Activated T-helper 1 cell treated with anti-CD3 and anti-CD28 coated beads, Interleukin-12 subunit alpha, Interleukin-12 subunit beta, Interleukin-2, Interleukin-4 antibody, amounts not matched to agents 30 ng/mL and 10 ng/mL and 1 ng/mL, durations not matched to agents 14 hours and 24 hours and 36 hours (primary cell): ENCODE data around the gene ARHGAP10. TPM values are rescaled to one million over a fixed set of nuclear protein-coding genes. Genes with fewer than 3 reads are reported as not detected.
A peak's percentile ranks its signal among the peaks of the same experiment; 100 is the strongest.

ENCODE experiments used
- DNase-seq: peaks from one replicate; pipeline ENCODE4 v3.0.0; 2021; ENCODE audit warnings: low spot score
- H3K27ac Mint-ChIP-seq: one replicate; pipeline ENCODE4 v1.8.0; 2021; ENCODE audit warnings: mild to moderate bottlenecking, mixed read lengths
- H3K27me3 Mint-ChIP-seq: one replicate; pipeline ENCODE4 v1.8.0; 2022; ENCODE audit warnings: mild to moderate bottlenecking, moderate library complexity, mixed read lengths; ENCODE audit not compliant: insufficient read depth
- H3K36me3 Mint-ChIP-seq: one replicate; pipeline ENCODE4 v1.8.0; 2021; ENCODE audit warnings: low read depth, mixed read lengths
- H3K4me1 Mint-ChIP-seq: one replicate; pipeline ENCODE4 v1.8.0; 2021; ENCODE audit warnings: low read depth, mixed read lengths
- H3K4me3 Mint-ChIP-seq: one replicate; pipeline ENCODE4 v1.8.0; 2021; ENCODE audit warnings: mild to moderate bottlenecking, moderate library complexity, mixed read lengths
- H3K9me3 Mint-ChIP-seq: one replicate; pipeline ENCODE4 v1.8.0; 2021; ENCODE audit warnings: mixed read lengths
- intact Hi-C: fragments of 100-400 bp; cut with micrococcal nuclease; formaldehyde crosslinking; loops from one replicate; pipeline ENCODE4 v1.15.1; 2024
- total RNA-seq: library from RNA; stranded (reverse); gene quantifications from 2 replicates; pipeline ENCODE4 v1.2.3, GENCODE V29; 2022

Gene ARHGAP10
- total RNA-seq, 1 donor from 2014 or later = 7.4 TPM

DNA sequence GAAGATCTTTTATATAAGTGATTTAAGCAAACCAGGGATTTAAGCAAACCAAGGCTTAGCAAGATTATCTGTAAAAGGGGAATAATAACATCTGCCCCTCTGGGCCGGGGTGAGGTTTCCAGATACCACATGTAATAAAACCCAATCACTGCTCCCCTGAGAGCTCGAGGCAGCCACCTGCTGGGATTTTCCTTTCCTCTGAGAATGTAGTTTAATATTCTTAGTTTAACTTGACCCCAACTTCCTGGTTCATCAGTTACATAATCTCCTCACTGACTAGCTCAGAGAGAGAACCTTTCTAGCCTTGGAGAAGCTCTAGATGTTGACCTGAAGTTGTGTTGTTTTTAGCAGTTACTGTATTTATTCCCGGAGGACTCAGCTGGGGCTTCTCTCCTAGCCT lies 322.4 kb downstream of the ARHGAP10 start:
- Mint-ChIP-seq H3K9me3 (no peaks in the 10 kb centered on the region), H3K27ac (no peak overlapping the region), H3K27me3 (no peaks in the 10 kb centered on the region), H3K36me3 (peaks cover 1% of the 10 kb centered on the region), H3K4me3 (no peak overlapping the region), H3K4me1 (peaks cover 79% of the 10 kb centered on the region)
- intact Hi-C loops = loop anchor here (10.0 kb wide), 2 partner anchors 161 to 439 kb away; partner anchors contain the start of gene TMEM184C
- no peak for DNase-seq

DNA sequence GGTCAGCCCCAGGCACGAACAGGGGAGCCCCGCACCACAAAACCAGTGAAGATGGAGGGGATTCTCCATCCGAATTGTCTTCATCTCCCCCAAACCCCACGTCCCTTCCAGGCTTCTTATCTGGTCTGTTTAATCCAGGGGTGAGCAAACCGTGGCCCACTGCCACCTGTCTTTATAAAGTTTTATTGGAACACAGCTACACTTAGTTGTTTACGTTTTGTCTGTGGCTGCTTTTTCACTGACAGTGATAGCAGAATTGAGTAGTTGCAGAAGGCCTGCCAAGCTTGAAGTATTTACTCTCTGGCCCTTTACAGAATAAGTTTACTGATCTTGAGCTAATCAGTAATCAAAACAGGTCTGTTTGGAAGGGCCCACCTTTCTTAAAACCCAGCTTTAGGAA lies 324.0 kb downstream of the ARHGAP10 start:
- Mint-ChIP-seq H3K4me3 (no peak overlapping the region), H3K4me1 (peaks cover 91% of the 10 kb centered on the region), H3K9me3 (no peaks in the 10 kb centered on the region), H3K27ac (no peak overlapping the region), H3K27me3 (no peaks in the 10 kb centered on the region), H3K36me3 (peaks cover 1% of the 10 kb centered on the region)
- intact Hi-C loops = loop anchor here (10.0 kb wide), 2 partner anchors 159 to 441 kb away; partner anchors contain the start of gene TMEM184C
- no peak for DNase-seq

DNA sequence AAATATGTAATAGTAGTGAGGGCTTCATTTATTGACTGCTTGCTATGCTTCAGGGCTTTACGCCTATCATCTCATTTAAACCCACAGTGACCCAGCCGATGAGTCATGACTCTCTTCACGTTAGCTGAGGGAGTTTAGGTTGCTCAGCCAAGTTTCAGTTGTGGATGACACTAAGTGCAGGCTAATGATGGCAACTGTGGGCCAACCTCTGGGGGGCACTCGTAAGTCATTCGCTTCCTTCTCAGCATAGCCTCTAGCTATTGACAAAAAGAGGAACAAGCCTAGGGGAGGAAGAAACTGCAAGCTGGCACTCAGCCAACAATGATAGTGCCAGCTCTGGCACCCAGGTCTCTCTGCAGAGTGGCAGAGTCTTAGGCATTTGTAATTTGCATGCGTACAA lies 325.0 kb downstream of the ARHGAP10 start:
- no peaks in the 10 kb centered on the region for H3K27me3 Mint-ChIP-seq
- peaks cover 91% of the 10 kb centered on the region for H3K4me1 Mint-ChIP-seq
- H3K9me3 Mint-ChIP-seq = no peaks in the 10 kb centered on the region
- no peak overlapping the region for H3K4me3 Mint-ChIP-seq
- no peaks in the 10 kb centered on the region for H3K36me3 Mint-ChIP-seq
- no peak overlapping the region for H3K27ac Mint-ChIP-seq
- intact Hi-C loops = loop anchor here (10.0 kb wide), 2 partner anchors 158 to 442 kb away; partner anchors contain the start of gene TMEM184C
- peak; percentile 34 for DNase-seq

DNA sequence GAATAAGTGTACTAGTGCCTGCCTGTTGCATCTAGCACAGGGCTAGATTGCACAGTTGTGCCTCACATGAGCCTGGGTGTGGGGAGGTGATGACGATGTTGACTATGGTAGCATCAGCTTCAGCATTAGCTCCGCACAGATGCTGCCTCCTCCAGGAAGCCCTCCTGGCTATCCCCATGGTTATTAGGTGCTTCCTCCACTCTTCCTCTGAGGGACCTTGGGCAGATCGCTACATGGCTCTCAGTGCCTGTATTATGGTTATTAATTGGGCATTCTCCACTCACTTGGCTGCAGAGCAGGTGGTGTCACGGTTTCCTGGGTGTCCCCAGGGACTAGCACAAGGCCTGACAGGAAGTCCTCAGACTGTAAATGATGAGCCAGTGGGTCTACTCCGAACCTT lies 325.6 kb downstream of the ARHGAP10 start:
- Mint-ChIP-seq H3K9me3 (no peaks in the 10 kb centered on the region), H3K27ac (no peak overlapping the region), H3K4me3 (no peak overlapping the region), H3K27me3 (no peaks in the 10 kb centered on the region), H3K36me3 (no peaks in the 10 kb centered on the region), H3K4me1 (peaks cover 84% of the 10 kb centered on the region)
- no peak for DNase-seq
- intact Hi-C loops = loop anchor here (10.0 kb wide), 2 partner anchors 157 to 443 kb away; partner anchors contain the start of gene TMEM184C

DNA sequence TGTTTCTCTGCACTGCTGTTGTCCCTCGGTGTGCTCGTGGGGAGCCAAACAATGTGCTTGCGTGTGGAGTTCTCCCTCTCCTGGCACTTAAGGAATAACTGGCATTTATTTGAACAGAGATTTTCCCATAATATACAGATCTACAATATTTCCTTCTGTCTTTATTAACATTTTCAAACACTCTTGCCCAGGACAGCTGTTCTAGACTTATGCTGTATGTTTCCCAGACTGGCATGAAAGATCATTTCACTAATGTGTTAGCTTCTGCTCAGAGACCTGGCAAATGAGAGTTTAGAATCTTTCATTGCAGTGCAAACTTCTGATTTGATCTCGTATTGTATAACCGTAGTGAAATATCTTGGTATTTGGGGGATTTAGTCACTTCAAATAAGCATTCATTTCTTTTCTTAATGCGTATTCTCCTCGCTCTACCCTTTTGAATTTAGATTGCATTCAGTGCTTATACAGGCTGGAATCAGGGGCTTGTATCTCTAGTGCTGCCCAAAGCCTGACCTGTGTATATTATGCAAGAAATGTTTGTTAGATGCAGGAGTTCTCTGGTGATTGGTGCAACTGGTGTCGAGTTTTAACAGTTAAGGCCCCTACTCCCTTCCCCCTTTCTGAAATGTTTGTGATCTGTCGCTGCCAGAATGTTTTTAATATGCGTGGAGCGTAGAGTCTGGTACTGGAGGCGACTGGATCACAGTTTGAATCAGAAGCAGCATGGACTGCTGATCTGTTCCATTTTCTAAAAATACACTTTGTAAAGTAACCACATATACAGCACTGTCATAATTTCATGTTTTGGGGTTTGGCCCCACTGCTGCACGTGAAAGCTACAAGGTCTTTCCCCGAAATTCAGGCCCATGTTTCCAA lies 326.3 kb downstream of the ARHGAP10 start:
- Mint-ChIP-seq H3K27me3 (no peaks in the 10 kb centered on the region), H3K9me3 (no peaks in the 10 kb centered on the region), H3K4me1 (peaks cover 77% of the 10 kb centered on the region), H3K27ac (no peak overlapping the region), H3K36me3 (no peaks in the 10 kb centered on the region), H3K4me3 (no peak overlapping the region)
- no peak for DNase-seq
- intact Hi-C loops = loop anchor here (10.0 kb wide), 2 partner anchors 157 to 443 kb away; partner anchors contain the start of gene TMEM184C

DNA sequence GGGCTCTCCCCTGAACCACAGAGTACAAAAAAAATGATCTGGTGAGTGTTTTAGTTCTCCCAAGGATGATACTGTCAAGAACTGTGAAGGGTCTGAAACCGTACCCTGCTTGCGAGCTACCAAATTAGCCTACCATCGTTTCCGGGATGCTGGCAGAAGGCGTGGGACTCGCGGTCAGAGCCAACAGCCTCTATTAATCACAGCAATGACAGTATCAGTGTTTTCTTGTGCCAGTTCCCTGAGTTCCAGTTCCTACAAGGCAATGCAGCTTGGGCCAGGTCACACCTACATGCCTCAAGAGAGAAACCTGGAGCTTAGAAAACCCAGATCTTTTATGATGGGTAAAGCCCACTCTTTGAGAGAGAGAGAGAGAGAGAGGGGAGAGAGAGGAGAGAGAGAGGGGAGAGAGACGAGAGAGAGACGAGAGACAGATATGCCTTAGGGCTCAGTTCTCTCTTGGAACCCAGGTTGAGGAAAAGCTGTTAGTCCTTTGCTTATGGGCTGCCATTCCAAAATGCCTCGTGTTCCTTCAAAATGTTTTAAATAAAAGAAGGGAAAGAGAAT lies 327.8 kb downstream of the ARHGAP10 start:
- no peaks in the 10 kb centered on the region for H3K36me3 Mint-ChIP-seq
- intact Hi-C loops = loop anchor here (2.0 to 10.0 kb wide), 4 partner anchors 117 to 445 kb away; partner anchors contain the start of genes NR3C2 and TMEM184C
- peak overlapping the region; percentile 16 for H3K4me3 Mint-ChIP-seq
- H3K27ac Mint-ChIP-seq = no peak overlapping the region
- no peak for DNase-seq
- H3K9me3 Mint-ChIP-seq = no peaks in the 10 kb centered on the region
- H3K27me3 Mint-ChIP-seq = no peaks in the 10 kb centered on the region
- peaks cover 62% of the 10 kb centered on the region for H3K4me1 Mint-ChIP-seq

DNA sequence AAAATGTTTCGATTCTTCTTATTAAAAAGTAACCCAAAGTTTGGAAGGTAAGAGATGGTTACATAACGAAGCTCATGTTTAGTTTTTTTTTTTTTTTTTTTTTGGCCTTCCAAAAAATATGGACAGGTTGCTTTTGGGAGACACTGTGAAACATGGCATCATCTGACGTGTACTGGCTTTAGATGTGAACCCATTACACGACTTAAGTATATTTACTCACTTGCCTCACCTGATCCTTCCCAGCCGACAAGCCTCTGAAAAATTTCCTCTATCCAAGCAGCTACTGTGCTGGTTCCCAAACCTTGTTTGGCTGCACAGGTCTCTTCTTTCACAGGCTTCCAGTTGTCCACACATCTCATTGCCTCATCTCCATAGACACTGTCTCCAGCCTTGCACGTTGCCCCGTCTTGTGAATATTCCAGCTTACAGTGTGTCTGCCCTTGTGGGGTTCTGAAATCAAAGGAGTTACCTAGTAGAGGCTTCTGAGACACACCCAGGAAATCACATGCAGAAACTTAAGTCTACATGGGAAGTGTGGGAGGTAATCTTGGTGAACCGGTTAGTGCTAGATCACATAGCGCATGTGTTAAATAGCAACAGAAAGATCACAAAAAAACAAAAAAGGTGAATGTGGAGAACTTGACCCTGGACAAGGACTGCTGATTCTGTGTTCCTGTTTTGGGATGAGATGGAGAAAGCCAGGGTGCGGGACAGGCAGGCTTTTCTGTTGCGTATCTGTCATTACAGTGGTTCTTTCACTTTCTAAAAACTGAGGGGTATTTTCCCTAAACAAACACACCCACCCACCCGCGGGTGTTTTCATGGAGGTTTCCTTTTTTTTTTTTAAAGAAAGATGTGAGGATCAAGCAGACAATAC lies 328.6 kb downstream of the ARHGAP10 start:
- Mint-ChIP-seq H3K27ac (peak overlapping the region; percentile 74), H3K4me1 (peaks cover 60% of the 10 kb centered on the region), H3K36me3 (peaks cover 2% of the 10 kb centered on the region), H3K4me3 (peak overlapping the region; percentile 67), H3K27me3 (no peaks in the 10 kb centered on the region), H3K9me3 (no peaks in the 10 kb centered on the region)
- intact Hi-C loops = loop anchor here (2.0 to 5.0 kb wide), 2 partner anchors 118 to 382 kb away; partner anchors contain the start of gene NR3C2
- peak; percentile 10 for DNase-seq

DNA sequence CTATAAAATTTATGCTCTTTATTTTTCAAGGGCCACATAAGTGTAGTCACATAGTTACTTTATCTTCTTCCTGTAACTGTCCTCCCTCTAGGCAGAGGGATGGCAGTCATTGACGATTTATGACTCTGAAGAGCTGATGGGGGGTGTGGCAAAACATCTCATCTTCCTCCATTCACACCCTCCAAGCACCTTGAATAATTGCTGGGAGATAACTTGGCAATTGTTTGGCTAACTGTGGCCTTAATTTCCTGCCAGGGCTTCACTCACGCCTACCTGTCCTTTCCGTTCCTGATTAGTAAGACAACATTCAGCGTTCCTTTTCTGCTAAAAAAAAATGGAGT lies 329.2 kb downstream of the ARHGAP10 start:
- Mint-ChIP-seq H3K36me3 (peaks cover 2% of the 10 kb centered on the region), H3K9me3 (no peaks in the 10 kb centered on the region), H3K27me3 (no peaks in the 10 kb centered on the region), H3K27ac (no peak overlapping the region), H3K4me1 (peaks cover 54% of the 10 kb centered on the region), H3K4me3 (peak overlapping the region; percentile 67)
- DNase-seq = no peak
- intact Hi-C loops = loop anchor here (2.0 to 5.0 kb wide), 2 partner anchors 118 to 381 kb away; partner anchors contain the start of gene NR3C2

DNA sequence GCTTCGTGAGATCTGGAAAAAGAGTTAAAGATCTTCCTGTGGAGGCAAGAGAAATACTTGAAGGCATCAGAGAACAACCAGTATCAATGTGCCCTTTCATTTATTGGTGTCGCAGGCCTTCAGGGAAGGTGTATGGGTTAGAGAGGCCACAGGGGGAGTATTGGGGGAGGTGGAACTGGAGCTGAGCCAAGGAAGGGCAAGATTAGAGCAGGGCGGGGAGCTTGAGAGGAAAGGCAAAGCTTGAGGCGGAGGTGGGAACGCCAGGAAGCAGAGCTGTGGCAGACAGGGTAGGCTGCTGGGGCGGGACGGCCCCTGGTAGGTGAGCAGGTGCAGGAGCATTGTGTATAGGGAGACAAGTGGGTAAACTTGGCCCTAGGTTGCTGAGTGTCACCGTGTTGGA lies 329.9 kb downstream of the ARHGAP10 start:
- no peaks in the 10 kb centered on the region for H3K27me3 Mint-ChIP-seq
- H3K27ac Mint-ChIP-seq = no peak overlapping the region
- H3K9me3 Mint-ChIP-seq = no peaks in the 10 kb centered on the region
- peaks cover 2% of the 10 kb centered on the region for H3K36me3 Mint-ChIP-seq
- peaks cover 47% of the 10 kb centered on the region for H3K4me1 Mint-ChIP-seq
- DNase-seq = no peak
- intact Hi-C loops = loop anchor here (2.0 to 5.0 kb wide), 2 partner anchors 119 to 381 kb away; partner anchors contain the start of gene NR3C2
- H3K4me3 Mint-ChIP-seq = no peak overlapping the region

DNA sequence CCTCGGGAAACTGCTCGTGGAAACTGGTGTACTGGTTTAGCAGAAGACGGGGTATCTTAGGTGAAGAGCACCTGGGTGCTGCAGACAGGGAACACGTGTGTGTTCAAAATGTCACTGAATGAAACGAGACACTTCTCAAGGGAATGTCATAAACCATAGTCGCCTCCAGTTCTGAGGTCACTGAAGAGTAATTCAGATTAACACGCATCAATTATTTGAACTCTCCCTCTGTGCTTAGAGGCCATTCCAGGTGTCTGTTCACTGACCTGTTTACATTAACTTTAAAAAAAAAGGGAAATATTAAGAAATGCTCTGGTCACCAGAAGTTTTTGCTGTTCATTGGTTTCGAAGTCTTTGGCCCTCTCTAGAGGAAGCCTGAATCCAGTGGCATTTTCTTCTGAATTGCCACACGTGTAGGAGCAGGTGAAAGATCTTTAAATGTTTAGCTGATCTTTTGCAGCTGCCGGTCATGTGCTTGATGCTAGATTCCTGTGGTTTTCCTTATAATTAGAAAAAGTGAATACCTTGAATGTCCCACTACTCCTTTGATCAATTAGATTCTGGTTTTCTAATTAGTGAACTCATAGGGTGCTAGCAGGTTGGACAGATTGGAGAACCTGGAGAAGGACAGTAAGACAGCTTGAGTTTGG lies 330.5 kb downstream of the ARHGAP10 start:
- no peaks in the 10 kb centered on the region for H3K9me3 Mint-ChIP-seq
- peaks cover 41% of the 10 kb centered on the region for H3K4me1 Mint-ChIP-seq
- intact Hi-C loops = loop anchor here (5.0 kb wide), 1 partner anchor 380 kb away; the partner anchor contains the start of gene NR3C2
- H3K27ac Mint-ChIP-seq = no peak overlapping the region
- peaks cover 2% of the 10 kb centered on the region for H3K36me3 Mint-ChIP-seq
- no peaks in the 10 kb centered on the region for H3K27me3 Mint-ChIP-seq
- DNase-seq = no peak
- H3K4me3 Mint-ChIP-seq = no peak overlapping the region

DNA sequence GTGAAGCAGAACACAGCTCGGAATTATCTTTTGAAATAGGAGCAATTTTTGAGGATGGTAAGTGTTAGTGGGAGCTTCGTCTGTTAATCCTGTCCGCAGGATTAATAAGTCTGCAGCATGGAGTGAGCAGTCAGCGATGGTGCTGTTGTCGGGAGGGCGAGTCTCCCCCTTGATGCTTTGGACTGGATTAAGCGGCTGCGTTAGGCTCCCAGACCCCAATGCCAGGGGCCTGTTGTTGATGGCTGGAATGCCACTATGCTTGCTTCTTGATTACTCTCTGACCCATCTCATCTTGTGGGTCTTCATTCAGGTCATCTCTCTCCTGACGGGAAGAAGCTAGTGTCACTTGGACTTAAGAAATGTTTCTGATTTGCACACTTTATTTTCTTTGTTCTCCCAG lies 332.6 kb downstream of the ARHGAP10 start:
- Mint-ChIP-seq H3K4me3 (no peak overlapping the region), H3K9me3 (no peaks in the 10 kb centered on the region), H3K36me3 (peaks cover 2% of the 10 kb centered on the region), H3K27ac (no peak overlapping the region), H3K4me1 (peaks cover 22% of the 10 kb centered on the region), H3K27me3 (no peaks in the 10 kb centered on the region)
- intact Hi-C loops = loop anchor here (5.0 kb wide), 1 partner anchor 378 kb away; the partner anchor contains the start of gene NR3C2
- DNase-seq = no peak

DNA sequence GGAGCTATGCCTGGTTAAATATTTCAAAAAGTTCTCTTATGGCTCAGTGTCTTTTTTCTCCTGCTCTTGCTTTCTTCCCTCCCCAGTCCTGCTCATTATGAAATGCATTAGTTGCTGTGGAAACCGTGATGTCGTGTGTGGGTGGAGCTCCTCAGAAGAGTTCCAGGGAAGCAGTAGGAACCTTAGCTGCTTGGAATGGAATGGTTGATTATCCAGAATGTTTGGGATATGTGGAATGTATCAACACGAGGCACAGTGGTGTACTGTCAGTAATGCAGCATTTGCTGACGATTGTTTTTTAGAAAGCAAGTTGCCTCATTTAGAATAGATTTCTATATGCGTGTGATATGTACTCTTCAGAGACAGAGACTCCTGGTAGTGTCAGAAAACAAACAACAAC lies 333.2 kb downstream of the ARHGAP10 start:
- Mint-ChIP-seq H3K4me3 (no peak overlapping the region), H3K4me1 (peaks cover 17% of the 10 kb centered on the region), H3K27ac (no peak overlapping the region), H3K27me3 (no peaks in the 10 kb centered on the region), H3K9me3 (no peaks in the 10 kb centered on the region), H3K36me3 (peaks cover 2% of the 10 kb centered on the region)
- intact Hi-C loops = no loop called here
- no peak for DNase-seq
